NCI-H1417 (cell line): ENCODE results near the gene FHIP1A.

ENCODE experiments used
- DNase-seq, 3 experiments: peaks; one replicate each; lab custom pipeline; 2025; lab: John Stamatoyannopoulos, UW

FHIP1A gene

DNA sequence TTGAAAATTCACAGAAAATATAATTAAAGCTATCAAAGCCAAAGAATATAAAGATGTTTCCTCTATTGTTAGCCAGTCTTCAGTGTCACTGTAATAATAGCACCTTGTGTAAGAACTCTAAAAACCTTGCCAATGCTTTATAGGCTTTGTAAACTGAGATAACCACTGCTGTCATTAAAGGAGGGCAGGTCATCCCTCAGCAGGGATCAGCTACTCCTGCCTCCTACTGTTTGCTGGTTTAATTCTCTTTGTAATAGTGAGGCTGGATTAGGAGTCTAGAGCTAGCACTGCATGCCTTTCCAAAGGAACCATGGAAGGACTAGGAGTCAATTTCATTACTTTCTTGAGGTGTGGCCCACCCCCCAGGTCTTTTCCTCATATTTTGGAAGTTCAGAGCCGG is 46.2 kb downstream of the FHIP1A start:
- no peak for DNase-seq

DNA sequence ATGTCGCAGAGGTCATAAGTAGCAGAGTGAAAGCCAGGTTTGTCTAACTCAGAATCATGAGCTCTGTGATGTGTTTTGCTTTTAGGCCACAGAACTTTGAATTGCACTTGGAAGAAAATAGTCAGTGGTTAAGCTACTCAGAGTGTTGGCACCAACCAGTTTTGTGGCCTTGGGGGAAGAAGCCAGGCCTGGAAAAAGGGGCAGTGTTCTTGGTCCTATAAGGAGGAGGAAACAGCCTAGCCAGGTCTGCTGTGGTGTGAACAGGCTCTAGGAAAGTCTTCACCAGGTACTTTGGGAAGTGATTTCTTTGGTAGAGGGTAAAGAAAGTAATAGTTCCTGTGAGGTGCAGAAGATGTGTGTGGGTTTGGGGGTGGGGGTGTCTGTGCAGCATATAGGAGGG is 49.2 kb downstream of the FHIP1A start:
- no peak for DNase-seq
